Activated CD4-positive, alpha-beta T cell treated with anti-CD3 and anti-CD28 coated beads, Interleukin-2, amount 10 ng/mL, durations not matched to agents 7 days and 5 days (primary cell): ENCODE results near the gene RNF223. TPM values are rescaled to one million over a fixed set of nuclear protein-coding genes. Genes with fewer than 3 reads are reported as not detected.
A peak's percentile ranks its signal among the peaks of the same experiment; 100 is the strongest.
"Not testable (repeated sequence)": the region's sequence is repeated elsewhere in the genome, so short reads cannot be mapped to it uniquely, and the experiment has no call there.

Experiments
- CTCF ChIA-PET: fragments of 350-600 bp; sonication (Branson Sonifier 250); formaldehyde crosslinking; loops from one replicate; lab custom pipeline; 2021; ENCODE audit warnings: antibody characterized with exemption; lab: Charles Lee
- POLR2A ChIA-PET: fragments of 350-600 bp; sonication (Branson Sonifier 250); formaldehyde crosslinking; loops from one replicate; lab custom pipeline; 2021; ENCODE audit warnings: antibody characterized with exemption; lab: Charles Lee
- DNase-seq: peaks from one replicate; pipeline ENCODE4 v3.0.0-alpha.2; 2020
- H3K27ac Mint-ChIP-seq: one replicate; pipeline ENCODE4 v1.8.0; 2021; ENCODE audit warnings: mild to moderate bottlenecking, moderate library complexity, mixed read lengths
- H3K27me3 Mint-ChIP-seq: one replicate; pipeline ENCODE4 v1.8.0; 2021; ENCODE audit warnings: mixed read lengths
- H3K36me3 Mint-ChIP-seq: one replicate; pipeline ENCODE4 v1.8.0; 2021; ENCODE audit warnings: low read depth, mixed read lengths
- H3K4me1 Mint-ChIP-seq: one replicate; pipeline ENCODE4 v1.8.0; 2021; ENCODE audit warnings: mixed read lengths
- H3K4me3 Mint-ChIP-seq: one replicate; pipeline ENCODE4 v1.8.0; 2021; ENCODE audit warnings: mild to moderate bottlenecking, moderate library complexity, mixed read lengths
- H3K9me3 Mint-ChIP-seq: one replicate; pipeline ENCODE4 v1.8.0; 2021; ENCODE audit warnings: mixed read lengths
- total RNA-seq, 2 experiments: library from RNA; stranded (reverse); gene quantifications; one replicate each; pipeline ENCODE4 v1.2.3, GENCODE V29; 2021

Gene RNF223
- total RNA-seq, 2 experiments from 2014 or later, result not detected

DNA sequence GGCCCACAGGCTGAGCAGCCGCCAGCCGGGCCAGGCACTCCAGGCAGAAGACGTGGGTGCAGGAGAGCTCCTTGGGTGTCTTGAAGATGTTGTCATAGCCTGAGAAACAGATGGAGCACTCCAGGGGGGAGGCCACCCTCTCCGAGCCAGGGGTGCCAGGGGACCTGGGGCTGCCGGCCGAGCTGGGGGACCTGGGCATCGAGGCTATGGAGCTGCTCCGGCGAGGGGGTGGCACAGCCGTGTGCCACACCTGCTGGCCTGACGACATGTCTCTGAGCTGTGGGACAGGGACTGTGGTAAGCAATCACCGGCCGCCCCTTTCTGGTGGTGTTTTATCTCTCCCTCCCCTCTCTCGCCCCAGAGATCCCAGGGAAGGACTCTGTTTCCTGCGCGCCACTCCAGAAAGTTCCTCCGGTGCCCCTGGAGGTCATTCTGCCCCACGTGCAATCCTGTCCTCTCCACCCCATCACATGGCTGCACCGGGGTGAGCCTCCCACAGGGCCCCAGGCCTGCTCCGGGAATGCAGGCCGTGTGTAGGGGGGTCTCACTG lies 1.7 kb downstream of the RNF223 start:
- H3K36me3 Mint-ChIP-seq, result no peaks in the 10 kb centered on the region
- no peaks in the 10 kb centered on the region for H3K9me3 Mint-ChIP-seq
- DNase-seq, result no peak
- H3K4me1 Mint-ChIP-seq, result peaks cover 3% of the 10 kb centered on the region
- H3K4me3 Mint-ChIP-seq, result no peak overlapping the region
- ChIA-PET CTCF (interaction anchor here (0.9 to 1.3 kb wide), 5 partner anchors 8 to 432 kb away, joined by 3 to 6 read pairs (median 3); no protein-coding TSS in a partner anchor), POLR2A (no interaction called here)
- no peaks in the 10 kb centered on the region for H3K27me3 Mint-ChIP-seq
- H3K27ac Mint-ChIP-seq, result no peak overlapping the region

DNA sequence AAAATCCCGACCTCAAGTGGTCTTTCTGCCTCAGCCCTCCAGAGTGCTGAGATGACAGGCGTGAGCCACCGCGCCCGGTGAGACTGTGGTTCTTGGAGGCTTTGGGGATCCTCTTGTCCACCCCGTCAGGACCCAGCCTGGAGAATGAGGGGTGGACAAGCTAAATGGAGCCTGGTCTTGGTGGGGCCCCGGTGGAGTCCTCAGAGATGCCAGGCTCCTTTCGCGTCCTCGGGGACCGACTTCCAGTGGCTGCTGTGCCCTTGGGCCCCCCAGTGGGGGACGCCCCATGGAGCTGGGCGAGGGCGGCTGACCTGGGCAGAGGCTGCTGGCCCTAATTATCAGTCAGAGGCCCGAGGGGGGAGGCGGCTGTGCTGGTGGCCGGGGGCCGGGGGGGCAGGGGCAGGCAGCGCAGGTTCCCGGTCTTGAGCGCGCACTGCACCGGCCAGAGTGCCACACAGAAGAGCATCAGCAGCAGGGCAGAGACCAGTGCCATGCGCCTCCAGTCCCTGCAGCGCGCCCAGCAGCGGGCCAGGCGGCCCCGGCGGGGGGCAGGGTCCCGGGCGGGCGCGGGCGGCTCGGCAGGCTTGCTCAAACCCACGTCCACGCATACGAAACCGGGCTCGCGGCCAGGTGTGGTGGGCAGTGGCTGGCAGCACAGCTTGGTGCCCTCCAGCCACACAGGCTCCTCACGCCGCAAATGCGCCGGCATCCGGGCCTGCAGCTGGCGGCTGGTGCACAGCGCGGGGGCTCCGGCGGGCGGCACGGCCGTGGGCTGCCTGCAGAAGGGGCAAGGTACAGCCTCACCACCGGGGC lies 2.4 kb downstream of the RNF223 start:
- Mint-ChIP-seq H3K4me3 (no peak overlapping the region), H3K27me3 (no peaks in the 10 kb centered on the region), H3K27ac (peak overlapping the region; percentile 68), H3K4me1 (peaks cover 5% of the 10 kb centered on the region), H3K36me3 (no peaks in the 10 kb centered on the region), H3K9me3 (no peaks in the 10 kb centered on the region)
- ChIA-PET POLR2A (no interaction called here), CTCF (interaction anchor here (1.0 to 1.3 kb wide), 3 partner anchors 9 to 41 kb away, joined by 3 read pairs; no protein-coding TSS in a partner anchor)
- DNase-seq, result no peak

DNA sequence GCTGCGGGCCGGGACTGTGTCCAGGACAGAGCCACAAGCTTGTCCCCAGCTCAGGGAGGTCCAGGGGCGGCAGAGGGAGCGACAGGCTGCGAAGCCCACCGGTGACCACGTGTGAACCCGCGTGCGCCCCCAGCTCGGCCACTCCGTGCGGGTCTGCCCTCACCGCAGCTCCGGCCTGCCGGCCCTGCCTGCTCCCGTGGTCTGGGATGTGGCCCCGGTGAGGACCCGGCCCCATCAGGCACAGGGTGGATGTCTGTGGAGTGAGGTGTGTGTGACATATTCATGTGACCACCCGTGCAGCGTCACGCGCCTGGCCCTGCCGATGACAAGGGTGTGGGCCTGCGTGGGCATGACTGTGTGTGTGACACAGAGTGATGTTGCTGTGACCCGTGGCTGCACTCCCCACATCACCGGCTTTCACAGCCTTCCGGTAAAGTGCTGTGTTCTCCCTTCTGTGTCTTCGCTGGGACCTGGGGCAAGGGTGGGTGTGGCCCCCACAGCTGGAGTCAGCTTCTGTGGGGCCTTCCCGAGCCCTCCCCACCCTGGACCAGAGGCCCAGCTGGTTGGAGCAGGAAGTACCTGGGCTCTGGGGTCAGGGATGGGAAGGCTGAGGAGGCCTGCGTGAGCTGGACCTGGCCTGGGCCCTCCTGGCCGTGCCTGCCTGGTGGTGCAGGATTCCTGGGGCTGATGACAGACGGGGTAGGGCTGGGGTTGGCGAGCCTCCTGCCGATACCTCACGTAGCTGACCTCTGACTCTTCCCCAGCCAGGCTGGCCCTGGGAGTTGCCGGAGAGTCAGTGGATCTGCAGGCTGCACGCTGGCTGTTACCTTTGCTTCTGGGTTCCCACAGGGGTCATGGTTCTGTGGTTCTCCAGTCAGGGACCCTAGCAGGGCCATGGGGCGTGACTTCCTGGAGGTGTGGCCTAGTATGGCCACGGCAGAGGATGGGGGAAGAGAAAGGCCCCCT lies 4.1 kb downstream of the RNF223 start:
- Mint-ChIP-seq H3K27me3 (no peaks in the 10 kb centered on the region), H3K27ac (no peak overlapping the region), H3K9me3 (no peaks in the 10 kb centered on the region), H3K36me3 (no peaks in the 10 kb centered on the region), H3K4me1 (peaks cover 9% of the 10 kb centered on the region), H3K4me3 (peak overlapping the region; percentile 25)
- POLR2A ChIA-PET, result no interaction called here
- DNase-seq, result no peak
- CTCF ChIA-PET, result interaction anchor here (1.1 kb wide), 2 partner anchors 24 to 47 kb away, joined by 3 read pairs; no protein-coding TSS in a partner anchor

DNA sequence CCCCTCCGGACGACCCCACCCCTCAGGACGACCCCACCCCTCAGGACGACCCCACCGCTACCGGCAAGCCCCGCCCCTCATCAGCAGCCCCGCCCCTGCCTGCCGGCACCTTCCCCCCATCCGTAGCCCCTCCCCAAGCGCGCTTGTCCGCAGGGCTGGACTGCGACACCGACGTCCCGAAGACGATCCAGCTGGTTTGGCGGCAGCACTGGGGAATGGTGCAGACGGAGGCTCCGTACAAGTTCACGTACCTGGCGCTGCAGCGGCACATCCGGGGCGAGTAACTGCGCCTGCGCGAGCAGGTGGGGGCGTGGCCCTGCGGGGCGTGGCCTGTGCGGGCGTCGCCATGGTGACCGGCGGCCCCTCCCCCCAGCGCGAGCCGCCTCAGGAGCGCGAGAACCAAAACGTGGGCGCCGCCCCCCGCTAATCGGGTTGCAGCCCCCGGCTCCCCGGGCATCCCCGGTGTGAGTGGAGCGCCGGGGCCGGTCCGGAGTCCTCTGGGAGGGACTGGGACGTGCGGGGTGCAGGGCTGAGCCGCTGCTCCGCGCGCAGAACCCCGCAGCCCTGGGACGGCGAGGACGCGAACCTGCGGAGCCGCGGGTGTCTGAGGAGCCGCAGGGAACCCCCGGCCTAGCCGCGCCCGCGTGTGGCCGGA lies 4.9 kb downstream of the RNF223 start:
- H3K4me3 Mint-ChIP-seq, result peak overlapping the region; percentile 79
- no peaks in the 10 kb centered on the region for H3K36me3 Mint-ChIP-seq
- POLR2A ChIA-PET, result no interaction called here
- peaks cover 9% of the 10 kb centered on the region for H3K4me1 Mint-ChIP-seq
- DNase-seq, result peak; percentile 89
- no peaks in the 10 kb centered on the region for H3K27me3 Mint-ChIP-seq
- H3K27ac Mint-ChIP-seq, result peak overlapping the region; percentile 84
- no peaks in the 10 kb centered on the region for H3K9me3 Mint-ChIP-seq
- CTCF ChIA-PET, result interaction anchor here (1.1 kb wide), 1 partner anchor 48 kb away, joined by 3 read pairs; no protein-coding TSS in a partner anchor

DNA sequence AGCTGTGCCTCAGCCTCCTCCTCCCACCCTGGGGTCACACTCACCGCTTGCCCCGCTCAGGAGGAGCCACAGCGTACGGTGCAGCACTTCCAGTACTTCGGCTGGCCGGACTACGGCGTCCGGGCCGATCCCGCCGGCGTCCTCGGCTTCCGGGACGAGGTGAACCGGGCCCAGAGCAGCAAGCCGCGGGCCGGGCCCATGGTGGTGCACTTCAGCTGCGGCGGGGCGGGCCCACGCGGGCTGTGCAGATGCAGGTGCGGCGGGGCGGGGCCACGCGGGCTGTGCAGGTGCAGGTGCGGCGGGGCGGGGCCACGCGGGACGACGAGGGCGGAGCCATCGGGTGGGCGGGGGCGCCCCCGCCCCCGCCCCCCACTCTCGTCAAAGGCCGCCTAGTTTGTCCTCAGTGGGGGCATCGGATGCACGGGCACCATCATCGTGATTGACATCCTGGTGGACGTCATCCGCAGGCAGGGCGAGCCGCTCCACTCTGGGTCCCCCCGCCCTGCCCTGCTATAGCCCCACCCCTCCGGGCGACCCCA lies 5.5 kb downstream of the RNF223 start:
- Mint-ChIP-seq H3K4me1 (peaks cover 13% of the 10 kb centered on the region), H3K27me3 (no peaks in the 10 kb centered on the region), H3K4me3 (peak overlapping the region; percentile 79), H3K9me3 (no peaks in the 10 kb centered on the region), H3K36me3 (no peaks in the 10 kb centered on the region), H3K27ac (peak overlapping the region; percentile 84)
- CTCF ChIA-PET, result interaction anchor here (1.4 kb wide), 1 partner anchor 35 kb away, joined by 3 read pairs; no protein-coding TSS in a partner anchor
- POLR2A ChIA-PET, result no interaction called here
- peak; percentile 60 for DNase-seq

DNA sequence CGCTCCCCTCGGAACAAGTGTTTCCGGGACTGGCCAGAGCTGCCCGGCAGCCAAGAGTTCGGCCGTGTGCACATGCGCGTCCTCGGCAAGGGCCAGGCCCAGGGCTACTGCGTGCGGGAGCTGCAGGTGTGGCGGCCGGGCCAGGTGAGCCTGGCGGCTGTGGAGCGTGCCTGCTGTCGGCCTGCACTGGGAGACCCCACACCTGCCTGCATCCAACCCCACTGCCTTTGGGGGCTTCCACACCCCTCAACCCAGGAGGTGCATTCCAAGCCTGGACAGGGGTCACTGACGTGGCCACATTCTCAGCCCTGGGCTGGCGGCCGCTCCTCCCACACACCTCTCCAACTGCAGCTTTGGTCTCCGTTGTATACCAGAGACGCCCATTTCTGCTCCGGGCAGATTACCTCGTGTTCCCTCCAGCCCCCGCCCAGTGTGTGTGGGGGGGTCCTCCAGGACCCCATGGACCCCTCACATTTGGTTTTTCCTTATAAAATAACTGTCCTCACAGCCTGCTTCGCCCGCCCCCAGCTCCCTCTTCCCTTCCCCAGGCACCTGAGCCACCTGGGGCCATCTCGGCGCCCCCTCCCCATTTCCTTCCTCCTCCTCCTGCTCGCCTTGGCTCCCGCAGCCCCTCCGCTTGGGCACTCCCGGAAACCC lies 6.1 kb downstream of the RNF223 start:
- DNase-seq, result no peak
- Mint-ChIP-seq H3K27ac (no peak overlapping the region), H3K36me3 (no peaks in the 10 kb centered on the region), H3K9me3 (no peaks in the 10 kb centered on the region), H3K4me1 (peaks cover 18% of the 10 kb centered on the region), H3K4me3 (peak overlapping the region; percentile 79), H3K27me3 (no peaks in the 10 kb centered on the region)
- POLR2A ChIA-PET, result no interaction called here
- CTCF ChIA-PET, result interaction anchor here (1.4 kb wide), 1 partner anchor 35 kb away, joined by 3 read pairs; no protein-coding TSS in a partner anchor

DNA sequence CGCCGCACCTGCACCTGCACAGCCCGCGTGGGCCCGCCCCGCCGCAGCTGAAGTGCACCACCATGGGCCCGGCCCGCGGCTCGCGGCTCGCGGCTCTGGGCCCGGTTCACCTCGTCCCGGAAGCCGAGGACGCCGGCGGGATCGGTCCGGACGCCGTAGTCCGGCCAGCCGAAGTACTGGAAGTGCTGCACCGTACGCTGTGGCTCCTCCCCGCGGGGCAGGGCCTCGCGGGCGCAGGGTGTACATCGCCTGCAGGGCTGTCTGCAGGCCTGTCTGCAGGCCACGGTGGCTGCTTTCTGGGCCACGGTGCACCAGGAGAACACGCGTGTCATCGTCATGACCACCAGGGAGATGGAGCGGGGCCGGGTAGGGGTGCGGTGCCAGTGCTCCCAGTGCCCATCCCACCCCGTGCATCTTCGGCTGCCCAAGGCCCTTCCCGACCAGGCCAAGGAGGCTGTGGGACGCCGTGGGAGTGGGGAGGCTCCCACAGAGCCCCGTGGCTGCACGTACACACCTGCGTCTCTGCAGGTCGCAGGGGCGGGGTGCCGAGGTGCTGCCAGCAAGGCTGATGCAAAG lies 6.7 kb downstream of the RNF223 start:
- POLR2A ChIA-PET, result no interaction called here

DNA sequence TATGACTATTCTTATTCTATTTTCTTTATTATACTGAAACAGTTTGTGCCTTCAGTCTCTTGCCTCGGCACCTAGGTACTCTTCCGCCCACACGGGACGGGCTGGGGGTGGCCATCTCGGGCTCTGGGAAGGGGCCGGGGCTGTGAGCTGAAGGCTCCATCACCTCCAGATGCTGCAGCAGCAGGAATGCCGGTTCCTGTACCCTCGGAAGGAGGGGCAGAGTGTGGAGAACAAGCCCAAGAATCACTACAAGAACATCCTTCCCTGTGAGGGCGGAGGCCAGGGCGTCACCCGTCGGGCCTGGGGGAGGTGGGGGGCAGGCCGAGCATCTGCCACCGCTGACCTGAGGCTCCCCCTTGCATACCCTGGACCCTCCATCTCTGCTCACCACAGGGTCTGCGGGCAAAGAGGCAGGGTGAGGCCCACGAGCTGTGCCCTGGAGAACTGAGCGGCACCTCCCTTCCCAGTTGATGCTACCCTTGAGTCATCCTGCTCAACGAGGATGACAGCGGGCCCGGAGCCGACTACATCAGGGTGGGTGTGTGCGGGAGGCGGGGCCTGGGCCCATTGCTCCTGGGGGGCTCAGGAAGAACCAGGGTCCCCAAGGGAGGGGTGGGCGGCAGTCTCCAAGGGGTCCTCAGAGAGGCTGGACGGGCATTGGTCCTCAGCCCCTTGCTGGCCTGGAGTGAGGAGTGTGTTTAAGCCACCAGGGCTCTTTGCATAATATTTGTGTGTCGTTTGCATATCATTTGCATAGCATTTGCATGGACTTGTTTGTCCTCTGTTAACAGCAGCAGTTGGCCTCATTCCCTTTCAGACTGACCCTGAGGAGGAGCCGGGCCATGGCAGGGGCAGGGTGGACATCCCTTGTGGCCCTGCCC lies 7.5 kb downstream of the RNF223 start:
- H3K4me3 Mint-ChIP-seq, result no peak overlapping the region
- H3K4me1 Mint-ChIP-seq, result peaks cover 26% of the 10 kb centered on the region
- no peak for DNase-seq
- H3K27ac Mint-ChIP-seq, result no peak overlapping the region
- CTCF ChIA-PET, result no interaction called here
- H3K27me3 Mint-ChIP-seq, result no peaks in the 10 kb centered on the region
- no peaks in the 10 kb centered on the region for H3K9me3 Mint-ChIP-seq
- H3K36me3 Mint-ChIP-seq, result no peaks in the 10 kb centered on the region
- POLR2A ChIA-PET, result no interaction called here

More for the DNA sequence above, 6.7 kb downstream of the RNF223 start:
- H3K27ac Mint-ChIP-seq, result no peak overlapping the region
- no peak overlapping the region for H3K4me3 Mint-ChIP-seq
- peaks cover 23% of the 10 kb centered on the region for H3K4me1 Mint-ChIP-seq
- CTCF ChIA-PET, result interaction anchor here (1.4 kb wide), 1 partner anchor 34 kb away, joined by 3 read pairs; no protein-coding TSS in a partner anchor
- no peak for DNase-seq
- H3K36me3 Mint-ChIP-seq, result no peaks in the 10 kb centered on the region
- H3K9me3 Mint-ChIP-seq, result no peaks in the 10 kb centered on the region
- no peaks in the 10 kb centered on the region for H3K27me3 Mint-ChIP-seq

DNA sequence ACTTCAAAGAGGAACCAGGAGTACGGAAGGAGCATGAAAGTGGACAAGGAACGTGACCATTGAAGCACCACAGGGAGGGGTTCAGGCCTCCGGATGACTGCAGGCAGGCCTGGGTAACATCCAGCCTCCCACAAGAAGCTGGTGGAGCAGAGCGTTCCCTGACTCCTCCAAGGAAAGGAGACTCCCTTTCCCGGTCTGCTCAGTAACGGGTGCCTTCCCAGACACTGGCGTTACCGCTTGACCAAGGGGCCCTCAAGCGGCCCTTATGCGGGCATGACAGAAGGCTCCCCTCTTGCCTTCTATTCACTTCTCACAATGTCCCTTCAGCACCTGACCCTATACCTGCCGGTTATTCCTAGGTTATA lies 8.2 kb downstream of the RNF223 start:
- DNase-seq, H3K27me3 Mint-ChIP-seq, H3K9me3 Mint-ChIP-seq, POLR2A ChIA-PET, H3K4me3 Mint-ChIP-seq, H3K36me3 Mint-ChIP-seq: not testable (repeated sequence)
- Mint-ChIP-seq H3K27ac (peak overlapping the region; percentile 57), H3K4me1 (peaks cover 30% of the 10 kb centered on the region)
- CTCF ChIA-PET, result interaction anchor here (1.0 to 1.5 kb wide), 2 partner anchors 9 to 270 kb away, joined by 3 read pairs; no protein-coding TSS in a partner anchor

DNA sequence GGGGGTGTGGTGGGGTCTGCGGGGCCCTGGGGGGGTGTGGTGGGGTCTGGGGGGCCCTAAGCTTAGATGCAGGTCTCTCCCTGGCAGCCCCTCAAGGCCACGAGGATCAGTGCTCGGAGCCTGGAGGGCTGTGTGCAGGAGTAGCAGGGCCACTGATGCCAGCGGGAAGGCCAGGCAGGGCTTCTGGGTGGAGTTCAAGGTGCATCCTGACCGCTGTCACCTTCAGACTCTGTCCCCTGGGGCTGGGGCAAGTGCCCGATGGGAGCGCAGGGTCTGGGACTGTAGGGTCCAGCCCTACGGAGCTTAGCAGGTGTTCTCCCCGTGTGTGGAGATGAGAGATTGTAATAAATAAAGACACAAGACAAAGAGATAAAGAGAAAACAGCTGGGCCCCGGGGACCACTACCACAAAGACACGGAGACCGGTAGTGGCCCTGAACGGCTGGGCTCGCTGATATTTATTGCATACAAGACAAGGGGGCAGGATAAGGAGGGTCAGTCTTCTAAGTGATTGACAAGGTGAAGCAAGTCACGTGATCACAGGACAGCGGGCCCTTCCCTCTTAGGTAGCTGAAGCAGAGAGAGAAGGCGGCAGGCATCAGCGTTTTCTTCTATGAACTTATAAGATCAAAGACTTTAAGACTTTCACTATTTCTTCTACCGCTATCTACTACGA lies 8.7 kb downstream of the RNF223 start:
- H3K4me1 Mint-ChIP-seq, result peaks cover 33% of the 10 kb centered on the region
- no peak for DNase-seq

More for the DNA sequence above, 8.7 kb downstream of the RNF223 start:
- H3K36me3 Mint-ChIP-seq, result no peaks in the 10 kb centered on the region
- ChIA-PET CTCF (interaction anchor here (1.0 to 1.5 kb wide), 2 partner anchors 8 to 270 kb away, joined by 3 read pairs; no protein-coding TSS in a partner anchor), POLR2A (no interaction called here)
- peaks cover 3% of the 10 kb centered on the region for H3K27me3 Mint-ChIP-seq
- H3K4me3 Mint-ChIP-seq, result no peak overlapping the region
- no peaks in the 10 kb centered on the region for H3K9me3 Mint-ChIP-seq
- peak overlapping the region; percentile 57 for H3K27ac Mint-ChIP-seq
